Stomach (tissue), 19 donors: ENCODE measurements around the gene MAP7D2. TPM values are rescaled to one million over a fixed set of nuclear protein-coding genes. Genes with fewer than 3 reads are reported as not detected.
"Not testable (repeated sequence)": the region's sequence is repeated elsewhere in the genome, so short reads cannot be mapped to it uniquely, and the experiment has no call there.

ENCODE experiments used
- DNase-seq, 2 donors: peaks; one replicate each; pipeline versions ENCODE4 v3.0.0 to v3.0.0-alpha.2; 2013 to 2019
- H3K27ac ChIP-seq, 5 donors: fragments of 200-600 bp in 4 of 5; sonication (generic) in 4 of 5; one replicate each; pipeline ENCODE4 v1.5.1; 2013 to 2019; ENCODE audit warnings: mild to moderate bottlenecking in 1 of 5, moderate library complexity in 1 of 5
- H3K27me3 ChIP-seq, 3 donors: fragments of 200-600 bp; sonication (generic); one replicate each; pipeline ENCODE4 v1.5.1; 2017 to 2019; ENCODE audit warnings: mixed run types in 1 of 3
- H3K36me3 ChIP-seq, 4 donors: fragments of 200-600 bp; sonication (generic); 1 replicate in 3 of 4; 2 replicates in 1 of 4; pipeline ENCODE4 v1.5.1; 2016 to 2019
- H3K4me1 ChIP-seq, 4 donors: fragments of 200-600 bp; sonication (generic); one replicate each; pipeline ENCODE4 v1.5.1; 2016 to 2019
- H3K4me3 ChIP-seq, 4 donors: fragments of 200-600 bp; sonication (generic) in 3 of 4; one replicate each; pipeline ENCODE4 v1.5.1; 2016 to 2019; ENCODE audit warnings: mild to moderate bottlenecking in 1 of 4
- H3K9me3 ChIP-seq, 4 donors: fragments of 200-600 bp; sonication (generic); one replicate each; pipeline ENCODE4 v1.5.1; 2016 to 2019
- EP300 ChIP-seq: sonication (generic); formaldehyde crosslinking; IDR thresholded peaks from one replicate; pipeline ENCODE4 v1.6.1; 2017; ENCODE audit warnings: antibody characterized with exemption
- POLR2A ChIP-seq, 4 donors: fragments of 450-650 bp; IDR thresholded peaks; one replicate each; pipeline ENCODE4 v1.6.1; 2016; ENCODE audit warnings: antibody characterized with exemption in 4 of 4, control low read depth in 2 of 4, mild to moderate bottlenecking in 1 of 4, moderate library complexity in 1 of 4
- POLR2AphosphoS5 ChIP-seq, 3 donors: sonication (generic); formaldehyde crosslinking; IDR thresholded peaks; one replicate each; pipeline ENCODE4 v1.6.1; 2016; ENCODE audit warnings: antibody characterized with exemption in 3 of 3
- WGBS, 5 donors: extraction: QIAGEN DNeasy Blood & Tissue Kit in 3 of 5; methylation state at CpG; one replicate each; pipeline versions ENCODE4 v1.1.5 to v1.1.7; 2013 to 2018; 5-methylcytosine and 5-hydroxymethylcytosine counted together
- intact Hi-C: fragments of 100-400 bp; cut with DNase I; formaldehyde crosslinking; loops from one replicate; pipeline ENCODE4 v1.15.1; 2023; ENCODE audit warnings: low total_unique reads
- long read RNA-seq, 10 donors: transcript quantifications; one replicate each; lab custom pipeline, GENCODE V29; 2026
- polyA plus RNA-seq, 3 donors: library from polyadenylated mRNA; stranded (reverse); fragments of 200-250 nt; gene quantifications; one replicate each; pipeline ENCODE4 v1.2.3, GENCODE V29; 2013
- total RNA-seq, 5 donors: library from RNA; depleted of rRNA; stranded (reverse); fragments of >200 nt; gene quantifications; one replicate each; pipeline versions ENCODE4 v1.1.0 to v1.2.3, GENCODE V29; 2014 to 2016
- TF ChIP-seq, protein P1 (sequence below), 7 experiments: fragments of 450-650 bp in 4 of 7; fragments of 200-600 bp in 3 of 7; sonication (generic) in 3 of 7; IDR thresholded peaks; one replicate each; pipeline ENCODE4 v1.5.1; 2016 to 2019; ENCODE audit warnings: antibody characterized with exemption in 7 of 7, control low read depth in 2 of 7, mild to moderate bottlenecking in 1 of 7
- donor health status: healthy with polysubstance abuse.
- donor health status: Bipolar disorder and iron deficiency.
- donor health status: healthy.

Gene MAP7D2
- total RNA-seq (10 to 100 TPM in 3 of 5 donors, under 1 TPM in 1, not detected in 1; 0.89 to 70.0 (median 17.6) TPM), polyA plus RNA-seq (10 to 100 TPM in 1 of 3 donors, 1 to 10 TPM in 2; 1.4 to 16.6 (median 4.9) TPM)
- long read RNA-seq, donor 1 = 0 reads
- long read RNA-seq, donor 2 = 0 reads
- long read RNA-seq, donor 3 = 0 reads
- long read RNA-seq, donor 4 = 0 reads
- long read RNA-seq, donor 5 = 0 reads
- long read RNA-seq, donor 6 = 0 reads
- long read RNA-seq, donor 7 = 0 reads
- long read RNA-seq, donor 8 = 0 reads
- long read RNA-seq, donor 9 = 0 reads
- long read RNA-seq, donor 10 = 0 reads

DNA sequence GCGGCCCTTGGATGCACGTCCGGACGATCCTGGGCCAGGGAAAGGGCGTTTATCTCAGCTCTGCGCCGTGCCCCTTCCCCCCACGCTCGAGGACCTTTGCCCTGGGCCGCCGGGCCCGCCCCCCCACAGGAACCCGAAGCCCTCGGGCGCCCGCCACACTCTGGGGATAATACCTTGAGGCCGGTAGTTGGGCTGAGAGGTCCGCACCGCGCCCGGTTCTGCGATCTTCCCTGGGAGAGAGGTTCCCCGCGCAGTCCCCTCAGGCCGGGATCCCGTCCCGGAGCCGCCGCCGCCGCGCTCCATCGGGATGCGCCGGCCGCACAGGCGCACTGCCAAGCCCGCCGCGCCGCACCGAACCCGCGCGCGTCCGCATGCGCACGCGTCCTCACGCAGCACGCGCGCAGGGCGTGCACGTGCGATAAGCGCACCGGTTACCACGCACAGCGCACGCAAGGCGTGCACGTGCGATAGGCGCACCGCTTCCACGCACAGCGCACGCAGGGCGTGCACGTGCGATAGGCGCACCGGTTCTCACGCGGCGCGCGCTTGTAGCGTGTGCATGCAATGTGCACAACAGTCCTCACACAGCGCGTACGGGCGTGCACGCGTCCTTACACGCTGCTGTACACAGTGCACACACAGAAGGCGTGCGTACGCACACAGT lies at the start of gene MAP7D2:
Gene MAP7D2, minus strand, starts transcription at position 331 of the 664 bp plus-strand sequence. Its CDS starts 28 bp downstream, at position 303.
- 19 to 58% (median 27%) methylated on average over 58 to 86 of the region's 91 CpGs for WGBS, 5 donors
- peaks cover 0 to 26% (median 19%) of the 10 kb centered on the region in 4 donors for H3K4me1 ChIP-seq
- H3K27me3 ChIP-seq = peaks cover 0 to 22% (median 21%) of the 10 kb centered on the region in 3 donors
- H3K36me3 ChIP-seq = no peaks in the 10 kb centered on the region
- TF ChIP-seq POLR2A (IDR thresholded peaks at IDR 0.05) (no peak), EP300 (no peak), POLR2AphosphoS5 (IDR thresholded peaks at IDR 0.05) (no peak)
- TF ChIP-seq, protein P1, sequence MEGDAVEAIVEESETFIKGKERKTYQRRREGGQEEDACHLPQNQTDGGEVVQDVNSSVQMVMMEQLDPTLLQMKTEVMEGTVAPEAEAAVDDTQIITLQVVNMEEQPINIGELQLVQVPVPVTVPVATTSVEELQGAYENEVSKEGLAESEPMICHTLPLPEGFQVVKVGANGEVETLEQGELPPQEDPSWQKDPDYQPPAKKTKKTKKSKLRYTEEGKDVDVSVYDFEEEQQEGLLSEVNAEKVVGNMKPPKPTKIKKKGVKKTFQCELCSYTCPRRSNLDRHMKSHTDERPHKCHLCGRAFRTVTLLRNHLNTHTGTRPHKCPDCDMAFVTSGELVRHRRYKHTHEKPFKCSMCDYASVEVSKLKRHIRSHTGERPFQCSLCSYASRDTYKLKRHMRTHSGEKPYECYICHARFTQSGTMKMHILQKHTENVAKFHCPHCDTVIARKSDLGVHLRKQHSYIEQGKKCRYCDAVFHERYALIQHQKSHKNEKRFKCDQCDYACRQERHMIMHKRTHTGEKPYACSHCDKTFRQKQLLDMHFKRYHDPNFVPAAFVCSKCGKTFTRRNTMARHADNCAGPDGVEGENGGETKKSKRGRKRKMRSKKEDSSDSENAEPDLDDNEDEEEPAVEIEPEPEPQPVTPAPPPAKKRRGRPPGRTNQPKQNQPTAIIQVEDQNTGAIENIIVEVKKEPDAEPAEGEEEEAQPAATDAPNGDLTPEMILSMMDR (IDR thresholded peaks at IDR 0.05) = no peak
- peak within 1 kb of the TSS; percentile 31 to 47 (median 40) for H3K4me3 ChIP-seq
- H3K9me3 ChIP-seq = no peaks in the 10 kb centered on the region
- peak in 1 of 2 donors; percentile 47 for DNase-seq
- intact Hi-C loops = no loop called here
- peak within 1 kb of the TSS in 1 of 5 donors; percentile 12 for H3K27ac ChIP-seq

DNA sequence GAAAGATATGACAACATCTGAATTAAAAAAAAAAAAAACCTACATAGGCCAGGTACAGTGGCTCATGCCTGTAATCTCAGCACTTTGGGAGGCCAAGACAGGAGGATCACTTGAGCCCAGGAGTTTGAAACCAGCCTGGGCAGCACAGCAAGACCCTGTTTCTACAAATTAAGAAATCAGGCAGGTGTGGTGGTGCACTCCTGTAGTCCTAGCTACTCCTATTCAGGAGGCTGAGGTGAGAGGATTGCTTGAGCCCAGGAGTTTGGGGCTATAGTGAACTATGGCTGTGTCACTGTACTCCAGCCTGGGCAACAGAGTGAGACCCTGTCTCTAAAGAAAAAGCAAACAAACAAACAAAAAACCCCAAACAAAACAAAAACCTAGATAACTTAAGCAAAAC lies 45.8 kb upstream of the MAP7D2 start:
- H3K4me1 ChIP-seq, H3K4me3 ChIP-seq, DNase-seq, H3K27me3 ChIP-seq, H3K27ac ChIP-seq, intact Hi-C loops, H3K9me3 ChIP-seq: not testable (repeated sequence)
- peaks cover 0 to 64% (median 46%) of the 10 kb centered on the region in 4 donors for H3K36me3 ChIP-seq

DNA sequence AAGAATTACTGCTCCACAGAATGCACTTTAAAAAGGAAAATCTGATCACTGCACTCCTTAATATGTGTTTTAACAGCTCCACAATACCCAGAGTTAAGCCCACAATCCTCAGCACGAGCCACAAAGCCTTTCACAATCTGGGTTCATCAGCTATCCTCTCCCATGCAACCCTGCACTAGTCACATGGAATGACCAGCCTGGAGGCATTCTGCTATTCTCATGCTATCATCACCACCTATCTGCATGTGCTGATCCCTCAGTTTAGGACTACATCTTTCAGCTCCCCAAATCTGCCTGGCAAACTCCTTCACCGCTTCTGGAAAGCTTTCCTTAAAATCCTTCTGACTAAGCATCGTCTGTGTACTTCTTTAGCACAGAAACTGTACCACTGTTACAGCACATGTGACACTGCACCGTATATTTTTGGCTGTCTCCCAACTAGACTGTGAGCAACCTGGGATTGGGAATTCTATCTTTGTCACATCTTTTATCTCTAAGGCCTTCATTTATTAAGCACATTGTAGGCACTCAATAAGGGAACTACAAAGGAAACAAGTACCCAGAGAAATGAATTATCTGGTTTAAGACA lies 43.2 kb upstream of the MAP7D2 start:
- Histone ChIP-seq H3K4me3 (no peak overlapping the region), H3K36me3 (peaks cover 0 to 77% (median 58%) of the 10 kb centered on the region in 4 donors), H3K27ac (no peak overlapping the region), H3K4me1 (no peaks in the 10 kb centered on the region), H3K9me3 (no peaks in the 10 kb centered on the region), H3K27me3 (no peaks in the 10 kb centered on the region)
- 78 to 93% (median 83%) methylated on average over 4 of the region's 4 CpGs for WGBS, 5 donors
- TF ChIP-seq, protein P1 (IDR thresholded peaks at IDR 0.05) = no peak
- TF ChIP-seq POLR2AphosphoS5 (IDR thresholded peaks at IDR 0.05) (no peak), EP300 (no peak), POLR2A (IDR thresholded peaks at IDR 0.05) (no peak)
- DNase-seq = no peak
- intact Hi-C loops = no loop called here

DNA sequence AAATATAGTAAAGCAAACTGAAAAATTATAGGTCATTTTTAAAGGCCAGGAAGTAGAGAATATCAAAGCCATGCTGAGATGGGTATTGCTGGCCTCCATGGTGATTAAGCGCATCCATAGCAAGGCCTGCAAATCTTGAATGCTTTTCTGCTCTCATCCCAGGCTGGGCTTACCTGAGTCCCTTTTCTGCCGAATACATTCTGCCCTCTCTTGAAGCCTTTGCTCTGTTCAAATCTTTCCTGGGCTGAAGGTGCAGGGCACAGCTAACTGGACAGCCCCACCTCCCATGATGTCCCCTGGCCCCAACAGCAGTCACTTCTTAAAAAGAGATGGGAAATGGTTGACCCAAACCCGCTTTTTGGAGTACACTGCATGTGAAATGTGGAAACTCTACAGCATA lies 35.0 kb upstream of the MAP7D2 start:
- H3K9me3 ChIP-seq = peaks cover 0 to 4% (median 0%) of the 10 kb centered on the region in 4 donors
- H3K4me3 ChIP-seq = no peak overlapping the region
- no peak overlapping the region for H3K27ac ChIP-seq
- H3K36me3 ChIP-seq = peaks cover 0 to 51% (median 44%) of the 10 kb centered on the region in 4 donors
- H3K4me1 ChIP-seq = no peaks in the 10 kb centered on the region
- no peak for TF ChIP-seq POLR2AphosphoS5 (IDR thresholded peaks at IDR 0.05)
- no peak for DNase-seq
- intact Hi-C loops = no loop called here
- WGBS, 5 donors = 86 to 96% (median 95%) methylated on average over 3 of the region's 3 CpGs
- no peaks in the 10 kb centered on the region for H3K27me3 ChIP-seq

DNA sequence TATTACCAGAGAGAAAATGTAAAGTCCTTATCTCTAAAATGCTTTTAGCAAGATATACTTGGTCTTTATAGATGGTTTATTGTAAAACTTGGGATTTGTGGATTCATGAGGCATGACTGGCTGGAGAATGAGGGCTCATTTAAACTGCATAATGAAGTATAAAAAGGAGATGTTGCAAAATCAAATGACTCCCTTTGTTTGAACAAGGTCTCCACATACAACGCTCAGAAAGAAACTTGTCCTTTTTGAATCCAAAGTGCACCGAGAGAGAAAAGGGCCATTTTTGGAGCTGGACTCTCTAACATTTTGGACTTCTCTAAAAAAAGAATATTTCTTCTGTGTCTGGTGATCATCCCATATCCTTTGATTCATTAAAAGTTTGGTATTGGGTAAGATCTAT lies 32.6 kb upstream of the MAP7D2 start:
- WGBS, 5 donors = 82 to 98% (median 87%) methylated on average over 2 of the region's 2 CpGs

More for the DNA sequence above, 32.6 kb upstream of the MAP7D2 start:
- no peak for DNase-seq
- H3K9me3 ChIP-seq = peaks cover 0 to 4% (median 0%) of the 10 kb centered on the region in 4 donors
- intact Hi-C loops = no loop called here
- no peak overlapping the region for H3K4me3 ChIP-seq
- H3K27me3 ChIP-seq = no peaks in the 10 kb centered on the region
- H3K4me1 ChIP-seq = no peaks in the 10 kb centered on the region
- H3K36me3 ChIP-seq = peaks cover 0 to 28% (median 23%) of the 10 kb centered on the region in 4 donors
- H3K27ac ChIP-seq = no peak overlapping the region
- TF ChIP-seq EP300 (no peak), POLR2A (IDR thresholded peaks at IDR 0.05) (no peak), POLR2AphosphoS5 (IDR thresholded peaks at IDR 0.05) (no peak)
- TF ChIP-seq, protein P1 (IDR thresholded peaks at IDR 0.05) = no peak
